HepG2 (cell line): Measurements from ENCODE around the gene MAPK10. TPM values are rescaled to one million over a fixed set of nuclear protein-coding genes. Genes with fewer than 3 reads are reported as not detected.

Experiments used
- ATAC-seq: fragments of 200-7000 bp; cut with Tn5 transposase; 3 replicates; pipeline ENCODE4 v1.9.1; 2020; ENCODE audit warnings: mild to moderate bottlenecking, moderate library complexity
- BruUV-seq: library from RNA; stranded (reverse); fragments of 400-500 nt; replicated peaks from 2 replicates; lab custom pipeline; 2021; lab: Mats Ljungman, UMichigan
- CTCF ChIA-PET: fragments of 300-600 bp; formaldehyde crosslinking; extraction: SDS; loops from one replicate; lab custom pipeline; 2021; ENCODE audit warnings: low total read pairs, inconsistent platforms, low intra/inter-chr PET ratio; lab: Yijun Ruan, JAX
- POLR2A ChIA-PET: fragments of 350-600 bp; sonication (Branson Sonifier 250); formaldehyde crosslinking; loops from one replicate; lab custom pipeline; 2020; ENCODE audit warnings: antibody characterized with exemption, inconsistent platforms; lab: Yijun Ruan, JAX
- DNase-seq: peaks from one replicate; pipeline ENCODE4 v3.0.0-alpha.2; 2015; ENCODE audit warnings: low spot score
- FAIRE-seq: peaks from 3 replicates; lab custom pipeline; 2011; peaks lifted over from hg19 to GRCh38; lab: Jason Lieb, UNC
- H2AFZ ChIP-seq: one replicate; pipeline ENCODE4 v1.6.1; 2011; ENCODE audit warnings: low read length, inconsistent platforms
- H3K27ac ChIP-seq: fragments of 300-600 bp; 3 replicates; pipeline ENCODE4 v1.8.0; 2011; ENCODE audit warnings: mixed run types, mild to moderate bottlenecking, mixed read lengths, low read length, inconsistent platforms; ENCODE audit not compliant: insufficient read depth; ENCODE audit errors: extremely low read length
- H3K27me3 ChIP-seq, 2 experiments: fragments of 200-600 bp in 1 of 2; 2 replicates in 1 of 2; 3 replicates in 1 of 2; pipeline versions ENCODE4 v1.6.0 to v1.8.0; 2011; ENCODE audit warnings: low read length in 2 of 2, mild to moderate bottlenecking in 2 of 2, moderate library complexity in 2 of 2, inconsistent platforms in 1 of 2; ENCODE audit not compliant: insufficient read depth in 2 of 2, control insufficient read depth in 1 of 2
- H3K36me3 ChIP-seq, 2 experiments: fragments of 200-600 bp in 1 of 2; replicated peaks in 1 of 2; 2 replicates in 1 of 2; 3 replicates in 1 of 2; pipeline versions ENCODE4 v1.5.1 to v1.8.0; 2011; ENCODE audit warnings: low read length in 2 of 2, inconsistent platforms in 1 of 2; ENCODE audit not compliant: insufficient read depth in 2 of 2, control insufficient read depth in 1 of 2
- H3K4me1 ChIP-seq: 2 replicates; pipeline ENCODE4 v1.5.1; 2012; ENCODE audit warnings: low read length, inconsistent platforms; ENCODE audit not compliant: insufficient read depth
- H3K4me2 ChIP-seq: 2 replicates; pipeline ENCODE4 v1.6.0; 2011; ENCODE audit warnings: low read depth, low read length, inconsistent platforms
- H3K4me3 ChIP-seq, 3 experiments: fragments of 200-600 bp in 1 of 3; sonication (generic), shearing (Covaris generic) in 1 of 3; replicated peaks in 1 of 3; 2 replicates each; pipeline ENCODE4 v1.5.1; 2011 to 2016; ENCODE audit warnings: low read length in 3 of 3, inconsistent platforms in 2 of 3, low read depth in 2 of 3, mild to moderate bottlenecking in 2 of 3, control low read depth in 1 of 3, mixed read lengths in 1 of 3; ENCODE audit not compliant: insufficient read depth in 1 of 3
- H3K79me2 ChIP-seq: one replicate; pipeline ENCODE4 v1.6.1; 2011; ENCODE audit warnings: low read length, inconsistent platforms; ENCODE audit not compliant: insufficient read depth
- H3K9ac ChIP-seq: 2 replicates; pipeline ENCODE4 v1.6.0; 2011; ENCODE audit warnings: mild to moderate bottlenecking, low read depth, low read length, inconsistent platforms; ENCODE audit not compliant: insufficient read depth
- H3K9me3 ChIP-seq: 2 replicates; pipeline ENCODE4 v1.5.1; 2012; ENCODE audit warnings: mild to moderate bottlenecking, low read length
- H4K20me1 ChIP-seq: 2 replicates; pipeline ENCODE4 v1.6.0; 2011; ENCODE audit warnings: inconsistent platforms, mild to moderate bottlenecking, low read length, moderate library complexity; ENCODE audit not compliant: insufficient read depth
- ARNTL ChIP-seq: sonication (generic); formaldehyde crosslinking; IDR thresholded peaks from 2 replicates; pipeline ENCODE4 v1.4.0; 2020; ENCODE audit warnings: mild to moderate bottlenecking, missing genetic modification reagents
- ATAD3A ChIP-seq: sonication (generic); formaldehyde crosslinking; IDR thresholded peaks from 2 replicates; pipeline ENCODE4 v1.4.0; 2020; ENCODE audit warnings: missing genetic modification reagents
- BCL6 ChIP-seq: IDR thresholded peaks from 2 replicates; pipeline ENCODE4 v1.6.1; 2016; ENCODE audit warnings: missing genetic modification reagents, missing compliant biosample characterization
- DNMT1 ChIP-seq: sonication (generic); formaldehyde crosslinking; IDR thresholded peaks from 2 replicates; pipeline ENCODE4 v1.5.1; 2020; ENCODE audit warnings: mild to moderate bottlenecking, missing genetic modification reagents
- FOXA3 ChIP-seq: IDR thresholded peaks from 2 replicates; pipeline ENCODE4 v1.6.1; 2016; ENCODE audit warnings: missing genetic modification reagents, missing compliant biosample characterization
- ISL2 ChIP-seq: sonication (generic); formaldehyde crosslinking; IDR thresholded peaks from 2 replicates; pipeline ENCODE4 v1.5.0; 2020; ENCODE audit warnings: missing genetic modification reagents
- KLF11 ChIP-seq: IDR thresholded peaks from 2 replicates; pipeline ENCODE4 v1.6.1; 2016; ENCODE audit warnings: missing compliant biosample characterization
- MBNL3 ChIP-seq: fragments of 250-450 bp; sonication (Bioruptor Pico); conservative IDR thresholded peaks from 2 replicates; pipeline ENCODE4 v1.8.0; 2022; ENCODE audit warnings: mild to moderate bottlenecking, inconsistent platforms
- NR2C2 ChIP-seq: sonication (generic); formaldehyde crosslinking; IDR thresholded peaks from 2 replicates; pipeline ENCODE4 v1.4.0; 2020; ENCODE audit warnings: missing genetic modification reagents, mild to moderate bottlenecking, moderate library complexity, borderline replicate concordance
- RCOR2 ChIP-seq: IDR thresholded peaks from 2 replicates; pipeline ENCODE4 v1.6.1; 2016; ENCODE audit warnings: missing biosample characterization, missing genetic modification reagents
- REPIN1 ChIP-seq: sonication (generic); formaldehyde crosslinking; IDR thresholded peaks from 2 replicates; pipeline ENCODE4 v1.8.0; 2022; ENCODE audit warnings: missing genetic modification reagents, low read depth, mild to moderate bottlenecking, borderline replicate concordance
- RFX1 ChIP-seq: fragments of 450-650 bp; IDR thresholded peaks from 2 replicates; pipeline ENCODE4 v1.6.1; 2017
- SALL1 ChIP-seq: sonication (generic); formaldehyde crosslinking; IDR thresholded peaks from 2 replicates; pipeline ENCODE4 v1.8.0; 2022; ENCODE audit warnings: mild to moderate bottlenecking, missing genetic modification reagents
- ZFP36L1 ChIP-seq: sonication (generic); formaldehyde crosslinking; IDR thresholded peaks from 2 replicates; pipeline ENCODE4 v1.8.0; 2022; ENCODE audit warnings: mild to moderate bottlenecking, missing genetic modification reagents, moderate library complexity
- ZFP82 ChIP-seq: sonication (generic); formaldehyde crosslinking; IDR thresholded peaks from 2 replicates; pipeline ENCODE4 v1.5.1; 2020; ENCODE audit warnings: mild to moderate bottlenecking, missing genetic modification reagents, borderline replicate concordance
- ZMYM3 ChIP-seq: sonication (generic); formaldehyde crosslinking; IDR thresholded peaks from 2 replicates; pipeline ENCODE4 v1.5.1; 2020; ENCODE audit warnings: mild to moderate bottlenecking, missing genetic modification reagents
- ZNF30 ChIP-seq: sonication (generic); formaldehyde crosslinking; IDR thresholded peaks from 2 replicates; pipeline ENCODE4 v1.5.0; 2020; ENCODE audit warnings: mild to moderate bottlenecking, missing genetic modification reagents
- ZNF577 ChIP-seq: sonication (generic); formaldehyde crosslinking; IDR thresholded peaks from 2 replicates; pipeline ENCODE4 v1.4.0; 2020; ENCODE audit warnings: mild to moderate bottlenecking, low read depth, missing genetic modification reagents, borderline replicate concordance
- WGBS: methylation state at CpG from one replicate; pipeline ENCODE4 v1.1.6; 2017; ENCODE audit warnings: low lambda C conversion rate; 5-methylcytosine and 5-hydroxymethylcytosine counted together
- in situ Hi-C: cut with HindIII; loops from 2 replicates; pipeline ENCODE4 v1.10.0; 2017; ENCODE audit warnings: low pct_unique_long_range_greater_than_20kb; ENCODE audit not compliant: extremely low pct_ligation_motif_present
- intact Hi-C: fragments of 100-400 bp; cut with micrococcal nuclease; formaldehyde crosslinking; loops from one replicate; pipeline ENCODE4 v1.10.0; 2022; ENCODE audit not compliant: unreplicated experiment
- polyA plus RNA-seq, 8 experiments: library from polyadenylated mRNA; depleted of rRNA in 3 of 8; stranded (reverse) in 7 of 8; unstranded in 1 of 8; fragments of >200 nt; fragmentation: Illumina TruSeq in 4 of 8; extraction: Trizol in 4 of 8; gene quantifications; 2 replicates each; pipeline versions ENCODE4 v1.2.1 to v1.2.3, GENCODE V29; 2011 to 2016; ENCODE audit warnings: low read depth in 4 of 8, missing spikeins in 1 of 8, mixed read lengths in 1 of 8; ENCODE audit not compliant: insufficient read depth in 1 of 8
- total RNA-seq, 5 experiments: library from RNA; depleted of rRNA; stranded (reverse); fragments of >200 nt; fragmentation: Illumina TruSeq; extraction: Trizol; gene quantifications; 2 replicates each; pipeline ENCODE4 v1.2.3, GENCODE V29; 2016; ENCODE audit warnings: low read depth in 1 of 5
- TF ChIP-seq, protein P1 (sequence below): IDR thresholded peaks from 2 replicates; pipeline ENCODE4 v1.4.0; 2020; ENCODE audit warnings: mild to moderate bottlenecking, missing genetic modification reagents
- TF ChIP-seq, protein P2 (sequence below): sonication (generic); formaldehyde crosslinking; IDR thresholded peaks from 2 replicates; pipeline ENCODE4 v1.5.0; 2020; ENCODE audit warnings: missing genetic modification reagents, mild to moderate bottlenecking, borderline replicate concordance
- TF ChIP-seq, protein P3 (sequence below): sonication (generic); formaldehyde crosslinking; IDR thresholded peaks from 2 replicates; pipeline ENCODE4 v1.8.0; 2022; ENCODE audit warnings: mild to moderate bottlenecking, missing genetic modification reagents, borderline replicate concordance

The MAPK10 gene
- total and polyA plus RNA-seq, 2 of the 13 experiments (the other 11 are each of a cell fraction or from before 2014, with no cell fraction given): not detected

- 0 out of 2 replicates have a peak, but pooled peaks have one; percentile 38 for TF ChIP-seq ISL2 (CRISPR knock-in tag)
- TF ChIP-seq BCL6 (CRISPR knock-in tag): peak; percentile 39; the same call in 1 of the 2 replicates
- TF ChIP-seq KLF11 (CRISPR knock-in tag): no peak
- TF ChIP-seq RCOR2 (CRISPR knock-in tag): 0 out of 2 replicates have a peak, but pooled peaks have one; percentile 25
- no peak for TF ChIP-seq ZNF577 (CRISPR knock-in tag)
- peak; percentile 91 for TF ChIP-seq FOXA3
- no peak for TF ChIP-seq SALL1 (CRISPR knock-in tag)
- TF ChIP-seq ARNTL: no peak
- TF ChIP-seq, protein P1, sequence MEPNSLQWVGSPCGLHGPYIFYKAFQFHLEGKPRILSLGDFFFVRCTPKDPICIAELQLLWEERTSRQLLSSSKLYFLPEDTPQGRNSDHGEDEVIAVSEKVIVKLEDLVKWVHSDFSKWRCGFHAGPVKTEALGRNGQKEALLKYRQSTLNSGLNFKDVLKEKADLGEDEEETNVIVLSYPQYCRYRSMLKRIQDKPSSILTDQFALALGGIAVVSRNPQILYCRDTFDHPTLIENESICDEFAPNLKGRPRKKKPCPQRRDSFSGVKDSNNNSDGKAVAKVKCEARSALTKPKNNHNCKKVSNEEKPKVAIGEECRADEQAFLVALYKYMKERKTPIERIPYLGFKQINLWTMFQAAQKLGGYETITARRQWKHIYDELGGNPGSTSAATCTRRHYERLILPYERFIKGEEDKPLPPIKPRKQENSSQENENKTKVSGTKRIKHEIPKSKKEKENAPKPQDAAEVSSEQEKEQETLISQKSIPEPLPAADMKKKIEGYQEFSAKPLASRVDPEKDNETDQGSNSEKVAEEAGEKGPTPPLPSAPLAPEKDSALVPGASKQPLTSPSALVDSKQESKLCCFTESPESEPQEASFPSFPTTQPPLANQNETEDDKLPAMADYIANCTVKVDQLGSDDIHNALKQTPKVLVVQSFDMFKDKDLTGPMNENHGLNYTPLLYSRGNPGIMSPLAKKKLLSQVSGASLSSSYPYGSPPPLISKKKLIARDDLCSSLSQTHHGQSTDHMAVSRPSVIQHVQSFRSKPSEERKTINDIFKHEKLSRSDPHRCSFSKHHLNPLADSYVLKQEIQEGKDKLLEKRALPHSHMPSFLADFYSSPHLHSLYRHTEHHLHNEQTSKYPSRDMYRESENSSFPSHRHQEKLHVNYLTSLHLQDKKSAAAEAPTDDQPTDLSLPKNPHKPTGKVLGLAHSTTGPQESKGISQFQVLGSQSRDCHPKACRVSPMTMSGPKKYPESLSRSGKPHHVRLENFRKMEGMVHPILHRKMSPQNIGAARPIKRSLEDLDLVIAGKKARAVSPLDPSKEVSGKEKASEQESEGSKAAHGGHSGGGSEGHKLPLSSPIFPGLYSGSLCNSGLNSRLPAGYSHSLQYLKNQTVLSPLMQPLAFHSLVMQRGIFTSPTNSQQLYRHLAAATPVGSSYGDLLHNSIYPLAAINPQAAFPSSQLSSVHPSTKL (CRISPR knock-in tag): peak; percentile 79
Measured at GRCh38 chr4:86108834-86109233, 251.0 kb downstream of the MAPK10 start (continued).

DNA sequence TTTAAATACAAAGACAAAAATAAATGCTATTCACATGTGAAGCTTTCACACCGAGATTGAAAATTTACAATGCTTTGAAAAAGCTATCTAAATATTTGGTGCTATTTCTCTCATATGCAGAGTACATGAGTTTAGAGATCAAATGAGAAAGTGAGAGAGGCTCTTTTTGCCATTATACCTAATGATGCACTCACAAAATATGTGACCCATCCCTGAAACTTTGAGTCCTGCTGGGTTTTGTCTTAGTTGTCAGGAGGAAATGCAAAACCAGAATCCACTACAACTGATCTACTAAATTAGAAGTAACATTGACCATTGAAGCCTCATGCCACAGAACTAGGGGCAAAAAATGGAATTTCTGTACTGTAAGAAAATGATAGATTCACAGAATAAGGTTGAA is 251.7 kb downstream of the MAPK10 start:
- in situ Hi-C loops: no loop called here
- Histone ChIP-seq H2AFZ (no peak overlapping the region), H3K9me3 (no peaks in the 10 kb centered on the region), H3K4me3 (no peak overlapping the region), H3K9ac (no peak overlapping the region), H4K20me1 (no peaks in the 10 kb centered on the region), H3K4me1 (peaks cover 15% of the 10 kb centered on the region), H3K27me3 (no peaks in the 10 kb centered on the region; a peak in 1 of 5 replicates), H3K36me3 (no peaks in the 10 kb centered on the region), H3K27ac (no peak overlapping the region), H3K79me2 (no peaks in the 10 kb centered on the region), H3K4me2 (no peak overlapping the region)
- DNase-seq (no peak), ATAC-seq (no peak), FAIRE-seq (no peak)
- ChIA-PET POLR2A (no interaction called here), CTCF (no interaction called here)
- 0% methylated on average over 1 of the region's 1 CpG for WGBS
- no TSS peak for BruUV-seq
- intact Hi-C loops: no loop called here
- TF ChIP-seq ZNF30 (CRISPR knock-in tag) (no peak), REPIN1 (CRISPR knock-in tag) (no peak), ZFP82 (no peak), ZFP36L1 (CRISPR knock-in tag) (no peak), NR2C2 (CRISPR knock-in tag) (no peak), ATAD3A (CRISPR knock-in tag) (no peak), MBNL3 (CRISPR knock-in tag) (no peak), RFX1 (no peak), ZMYM3 (CRISPR knock-in tag) (no peak), DNMT1 (CRISPR knock-in tag) (no peak)
- TF ChIP-seq, protein P2, sequence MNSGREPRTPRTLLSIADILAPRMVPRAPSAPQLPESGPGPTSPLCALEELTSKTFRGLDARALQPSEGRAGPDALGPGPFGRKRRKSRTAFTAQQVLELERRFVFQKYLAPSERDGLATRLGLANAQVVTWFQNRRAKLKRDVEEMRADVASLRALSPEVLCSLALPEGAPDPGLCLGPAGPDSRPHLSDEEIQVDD (CRISPR knock-in tag): no peak
- TF ChIP-seq, protein P3, sequence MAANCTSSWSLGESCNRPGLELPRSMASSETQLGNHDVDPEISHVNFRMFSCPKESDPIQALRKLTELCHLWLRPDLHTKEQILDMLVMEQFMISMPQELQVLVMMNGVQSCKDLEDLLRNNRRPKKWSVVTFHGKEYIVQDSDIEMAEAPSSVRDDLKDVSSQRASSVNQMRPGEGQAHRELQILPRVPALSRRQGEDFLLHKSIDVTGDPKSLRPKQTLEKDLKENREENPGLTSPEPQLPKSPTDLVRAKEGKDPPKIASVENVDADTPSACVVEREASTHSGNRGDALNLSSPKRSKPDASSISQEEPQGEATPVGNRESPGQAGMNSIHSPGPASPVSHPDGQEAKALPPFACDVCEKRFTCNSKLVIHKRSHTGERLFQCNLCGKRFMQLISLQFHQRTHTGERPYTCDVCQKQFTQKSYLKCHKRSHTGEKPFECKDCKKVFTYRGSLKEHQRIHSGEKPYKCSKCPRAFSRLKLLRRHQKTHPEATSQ (CRISPR knock-in tag): no peak
